ENCODE measurements around the gene ZNF296. TPM values are rescaled to one million over a fixed set of nuclear protein-coding genes. Genes with fewer than 3 reads are reported as not detected.
A peak's percentile ranks its signal among the peaks of the same experiment; 100 is the strongest.

The ZNF296 gene
- total RNA-seq, 1 experiment from 2014 or later: 3.7 TPM

- H3K79me2 ChIP-seq (ENCODE audit: low read depth): peaks cover 45% of the 10 kb centered on the region
- peak within 1 kb of the TSS; percentile 94 for H2AFZ ChIP-seq
- H3K27me3 ChIP-seq (ENCODE audit: insufficient read depth, low read depth): no peaks in the 10 kb centered on the region
- H3K9me3 ChIP-seq (ENCODE audit: insufficient read depth, low read depth): no peaks in the 10 kb centered on the region
- peak; percentile 64 to 83 for DNase-seq
- peaks cover 20% of the 10 kb centered on the region for H4K20me1 ChIP-seq (ENCODE audit: insufficient read depth)
- H3K9me2 ChIP-seq (ENCODE audit: insufficient read depth): no peaks in the 10 kb centered on the region
- ChIA-PET CTCF (interaction anchor here (0.6 to 0.7 kb wide), 2 partner anchors 45 to 91 kb away, joined by 3 read pairs; no protein-coding TSS in a partner anchor), POLR2A (ENCODE audit: unreplicated experiment) (no interaction called here)
- no TSS peak for BruUV-seq (replicated peaks)
- intact Hi-C loops (cut with micrococcal nuclease; ENCODE audit: unreplicated experiment): loop anchor here (2.0 to 5.0 kb wide), 4 partner anchors 14 to 258 kb away; partner anchors contain the start of gene PPP1R37
- H3K4me2 ChIP-seq: peak within 1 kb of the TSS; percentile 96
- H3K4me1 ChIP-seq (replicated peaks; ENCODE audit: insufficient read depth): peaks cover 32% of the 10 kb centered on the region
- peak within 1 kb of the TSS; percentile 48 for H3K27ac ChIP-seq
- H3K36me3 ChIP-seq (ENCODE audit: low read depth): no peaks in the 10 kb centered on the region; the same call in 1 of the 2 replicates
- peak within 1 kb of the TSS; percentile 83 for H3K4me3 ChIP-seq
- peaks cover 28% of the 10 kb centered on the region for H3F3A ChIP-seq (ENCODE audit: insufficient read depth, low read depth)
- TF ChIP-seq, protein P1, sequence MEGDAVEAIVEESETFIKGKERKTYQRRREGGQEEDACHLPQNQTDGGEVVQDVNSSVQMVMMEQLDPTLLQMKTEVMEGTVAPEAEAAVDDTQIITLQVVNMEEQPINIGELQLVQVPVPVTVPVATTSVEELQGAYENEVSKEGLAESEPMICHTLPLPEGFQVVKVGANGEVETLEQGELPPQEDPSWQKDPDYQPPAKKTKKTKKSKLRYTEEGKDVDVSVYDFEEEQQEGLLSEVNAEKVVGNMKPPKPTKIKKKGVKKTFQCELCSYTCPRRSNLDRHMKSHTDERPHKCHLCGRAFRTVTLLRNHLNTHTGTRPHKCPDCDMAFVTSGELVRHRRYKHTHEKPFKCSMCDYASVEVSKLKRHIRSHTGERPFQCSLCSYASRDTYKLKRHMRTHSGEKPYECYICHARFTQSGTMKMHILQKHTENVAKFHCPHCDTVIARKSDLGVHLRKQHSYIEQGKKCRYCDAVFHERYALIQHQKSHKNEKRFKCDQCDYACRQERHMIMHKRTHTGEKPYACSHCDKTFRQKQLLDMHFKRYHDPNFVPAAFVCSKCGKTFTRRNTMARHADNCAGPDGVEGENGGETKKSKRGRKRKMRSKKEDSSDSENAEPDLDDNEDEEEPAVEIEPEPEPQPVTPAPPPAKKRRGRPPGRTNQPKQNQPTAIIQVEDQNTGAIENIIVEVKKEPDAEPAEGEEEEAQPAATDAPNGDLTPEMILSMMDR (conservative IDR thresholded peaks at IDR 0.05): no peak
- no peak for TF ChIP-seq EZH2 (IDR thresholded peaks at IDR 0.05; ENCODE audit: low read depth)
These were observed 3.0 kb upstream of the ZNF296 start, which contains the start of gene GEMIN7 for GRCh38 chr19:45079063-45079910. Gene GEMIN7, plus strand, starts transcription at chr19:45079260. Its CDS starts 10,855 bp downstream, at chr19:45090115.

DNA sequence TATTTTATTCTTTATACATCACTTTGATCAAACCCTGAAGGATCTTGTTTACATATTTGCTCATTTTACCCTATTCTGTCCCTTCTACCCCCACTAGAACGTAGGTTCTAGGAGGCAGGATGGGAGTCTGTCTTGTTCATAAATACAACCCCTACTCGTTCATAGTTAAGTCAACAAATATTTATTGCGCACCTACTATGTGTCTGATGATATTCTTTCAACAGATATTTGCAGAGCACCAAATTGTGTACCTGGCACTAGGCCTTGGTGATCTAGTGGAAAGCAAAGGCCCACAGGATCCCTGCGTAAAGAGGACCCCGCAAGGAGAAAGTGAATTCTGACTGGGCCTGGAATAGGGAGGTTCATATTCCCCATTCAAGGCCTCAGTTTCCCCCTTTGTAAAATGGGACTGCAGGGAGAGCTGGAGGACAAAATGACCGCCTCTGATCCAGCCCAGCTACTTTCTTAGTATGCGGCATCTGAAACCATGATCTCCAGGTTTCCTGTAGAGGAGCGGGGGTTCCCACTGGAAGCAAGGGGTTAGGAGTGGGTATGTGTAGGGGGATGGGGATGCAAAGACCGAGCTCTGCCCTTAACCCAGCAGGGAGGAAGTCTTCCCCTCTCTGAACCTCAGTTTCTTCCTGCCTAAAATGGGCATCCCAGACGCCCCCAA lies 2.2 kb upstream of the ZNF296 start:
- no TSS peak for BruUV-seq (replicated peaks)
- Histone ChIP-seq H3K36me3 (ENCODE audit: low read depth) (no peaks in the 10 kb centered on the region; the same call in 1 of the 2 replicates), H3K4me3 (peak overlapping the region; percentile 83), H3K27ac (peak overlapping the region; percentile 48; the same call in 1 of the 2 replicates), H3K27me3 (ENCODE audit: insufficient read depth, low read depth) (no peaks in the 10 kb centered on the region), H4K20me1 (ENCODE audit: insufficient read depth) (peaks cover 20% of the 10 kb centered on the region), H3K9me2 (ENCODE audit: insufficient read depth) (no peaks in the 10 kb centered on the region), H3K4me2 (peak overlapping the region; percentile 96), H3K79me2 (ENCODE audit: low read depth) (peaks cover 44% of the 10 kb centered on the region), H2AFZ (peak overlapping the region; percentile 94), H3F3A (ENCODE audit: insufficient read depth, low read depth) (peaks cover 32% of the 10 kb centered on the region), H3K9me3 (ENCODE audit: insufficient read depth, low read depth) (no peaks in the 10 kb centered on the region), H3K4me1 (replicated peaks; ENCODE audit: insufficient read depth) (peaks cover 32% of the 10 kb centered on the region)
- DNase-seq: no peak
- POLR2A ChIA-PET (ENCODE audit: unreplicated experiment): interaction anchor here (0.7 kb wide), 1 partner anchor 176 kb away, joined by 3 read pairs; no protein-coding TSS in a partner anchor
- intact Hi-C loops (cut with micrococcal nuclease; ENCODE audit: unreplicated experiment): loop anchor here (2.0 to 5.0 kb wide), 4 partner anchors 14 to 259 kb away; partner anchors contain the start of gene PPP1R37
- TF ChIP-seq, protein P1 (conservative IDR thresholded peaks at IDR 0.05): no peak
- TF ChIP-seq EZH2 (IDR thresholded peaks at IDR 0.05; ENCODE audit: low read depth): no peak
- CTCF ChIA-PET: no interaction called here

All from PC-9 (cell line).